ENCODE data around the gene HSD11B1.

HSD11B1 gene

DNA sequence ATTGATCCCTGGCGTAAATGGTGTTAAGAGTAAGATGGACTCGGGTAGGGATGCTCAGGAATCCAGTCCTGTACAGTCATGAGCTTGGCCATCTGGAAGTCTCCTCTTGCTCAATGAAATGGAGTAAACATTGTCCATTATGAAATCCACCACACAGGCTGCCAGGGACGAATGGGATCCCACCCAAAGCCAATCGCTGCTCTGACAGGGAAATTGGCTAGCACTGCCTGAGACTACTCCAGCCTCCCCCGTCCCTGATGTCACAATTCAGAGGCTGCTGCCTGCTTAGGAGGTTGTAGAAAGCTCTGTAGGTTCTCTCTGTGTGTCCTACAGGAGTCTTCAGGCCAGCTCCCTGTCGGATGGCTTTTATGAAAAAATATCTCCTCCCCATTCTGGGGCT lies at the start of gene HSD11B1:
HSD11B1 (plus strand) TSS at position 263 of the 400 bp plus-strand sequence; CDS start at position 360, 97 bp downstream.
- POLR2A ChIA-PET = no interaction called here
- no peak for DNase-seq (ENCODE audit: extremely low spot score)

DNA sequence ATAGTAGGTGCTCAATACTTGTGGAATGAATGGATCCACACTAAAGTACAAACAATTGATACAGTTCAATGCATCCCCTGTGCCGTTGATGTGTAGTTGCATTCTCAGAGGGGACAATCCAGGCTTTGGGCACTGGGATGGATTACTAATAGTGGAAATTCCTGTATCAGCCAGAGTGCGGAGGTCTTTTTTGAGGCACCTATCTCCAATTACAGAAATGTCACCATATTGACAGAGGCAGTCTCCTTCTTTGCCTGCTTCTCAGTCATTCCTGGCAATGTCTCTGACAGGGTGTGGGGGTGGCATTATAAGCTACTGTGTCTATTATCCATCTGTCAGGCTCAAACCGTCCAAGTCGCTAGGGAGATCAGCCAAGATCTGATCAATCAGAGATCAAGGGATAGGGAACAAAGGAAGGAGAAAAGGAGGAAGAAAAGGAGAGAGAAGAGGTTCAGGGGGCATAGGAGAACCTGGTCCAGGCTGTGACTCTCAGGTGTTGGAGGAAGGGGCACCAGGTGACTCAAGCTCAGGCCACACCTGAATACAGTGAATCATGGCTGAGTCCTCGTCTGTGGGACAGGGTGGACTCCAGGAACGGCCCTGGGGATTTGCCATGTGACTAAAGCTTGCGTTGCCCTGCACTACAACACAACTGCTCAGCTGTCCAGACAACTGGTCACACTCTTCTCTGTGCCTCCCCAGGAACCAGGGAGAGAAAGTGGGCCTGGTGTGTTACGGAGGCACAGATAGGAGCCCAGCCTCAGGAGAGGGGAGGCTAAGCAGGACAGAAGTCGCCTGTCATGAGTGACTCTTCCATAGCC lies 49.0 kb upstream of the HSD11B1 start:
- no peak for DNase-seq (ENCODE audit: extremely low spot score)
- ChIA-PET CTCF (interaction anchor here (0.8 to 1.7 kb wide), 5 partner anchors 9 to 32 kb away, joined by 3 to 4 read pairs (median 3); no protein-coding TSS in a partner anchor), POLR2A (no interaction called here)
- TF ChIP-seq, protein P1, sequence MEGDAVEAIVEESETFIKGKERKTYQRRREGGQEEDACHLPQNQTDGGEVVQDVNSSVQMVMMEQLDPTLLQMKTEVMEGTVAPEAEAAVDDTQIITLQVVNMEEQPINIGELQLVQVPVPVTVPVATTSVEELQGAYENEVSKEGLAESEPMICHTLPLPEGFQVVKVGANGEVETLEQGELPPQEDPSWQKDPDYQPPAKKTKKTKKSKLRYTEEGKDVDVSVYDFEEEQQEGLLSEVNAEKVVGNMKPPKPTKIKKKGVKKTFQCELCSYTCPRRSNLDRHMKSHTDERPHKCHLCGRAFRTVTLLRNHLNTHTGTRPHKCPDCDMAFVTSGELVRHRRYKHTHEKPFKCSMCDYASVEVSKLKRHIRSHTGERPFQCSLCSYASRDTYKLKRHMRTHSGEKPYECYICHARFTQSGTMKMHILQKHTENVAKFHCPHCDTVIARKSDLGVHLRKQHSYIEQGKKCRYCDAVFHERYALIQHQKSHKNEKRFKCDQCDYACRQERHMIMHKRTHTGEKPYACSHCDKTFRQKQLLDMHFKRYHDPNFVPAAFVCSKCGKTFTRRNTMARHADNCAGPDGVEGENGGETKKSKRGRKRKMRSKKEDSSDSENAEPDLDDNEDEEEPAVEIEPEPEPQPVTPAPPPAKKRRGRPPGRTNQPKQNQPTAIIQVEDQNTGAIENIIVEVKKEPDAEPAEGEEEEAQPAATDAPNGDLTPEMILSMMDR (IDR thresholded peaks at IDR 0.05; ENCODE audit: control extremely low read depth, extremely low read depth, low read depth, missing control alignments) = no peak

More for the DNA sequence above, at the start of gene HSD11B1:
- CTCF ChIA-PET = interaction anchor here (1.0 to 3.5 kb wide), 8 partner anchors 8 to 136 kb away, joined by 3 to 16 read pairs (median 4); partner anchors contain the start of gene G0S2
- TF ChIP-seq, protein P1 (IDR thresholded peaks at IDR 0.05; ENCODE audit: control extremely low read depth, extremely low read depth, low read depth, missing control alignments) = no peak

DNA sequence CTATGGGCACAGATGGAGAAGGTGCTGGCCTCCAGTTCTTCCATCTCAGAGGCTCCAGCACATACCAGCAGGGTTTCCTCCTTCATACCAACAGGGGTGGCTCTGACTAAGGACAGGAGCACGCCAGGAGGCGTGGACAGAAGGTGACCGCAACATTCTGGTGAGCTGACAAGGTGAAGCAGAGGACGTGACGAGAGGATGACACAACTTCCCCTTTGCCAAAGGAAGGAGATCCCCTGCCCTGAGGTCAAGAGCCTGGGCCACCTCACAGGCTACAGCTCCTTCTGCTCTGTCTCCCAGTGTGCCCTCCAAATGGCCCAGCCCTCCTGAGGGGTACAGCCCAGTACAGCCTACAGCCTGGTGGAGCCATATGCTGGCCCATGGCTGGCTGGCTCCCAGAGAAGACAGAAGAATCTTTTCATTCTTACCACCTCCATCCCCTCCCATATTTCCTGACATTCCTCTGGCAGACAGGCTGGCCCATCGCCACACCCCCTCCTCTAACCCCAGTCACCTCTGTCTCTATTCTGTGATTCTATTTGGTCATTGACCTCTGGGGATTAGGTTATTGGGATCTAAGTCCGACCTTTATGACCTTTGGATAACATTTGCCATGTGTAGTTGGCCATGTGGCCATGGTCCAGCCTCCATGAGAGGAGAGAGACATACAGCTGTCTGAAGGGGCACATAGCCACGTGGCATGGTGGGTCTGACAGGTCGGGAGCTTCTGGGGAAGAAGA lies 47.3 kb upstream of the HSD11B1 start:
- ChIA-PET CTCF (interaction anchor here (1.0 to 2.2 kb wide), 3 partner anchors 30 to 165 kb away, joined by 3 to 5 read pairs (median 3); no protein-coding TSS in a partner anchor), POLR2A (no interaction called here)
- TF ChIP-seq, protein P1 (IDR thresholded peaks at IDR 0.05; ENCODE audit: control extremely low read depth, extremely low read depth, low read depth, missing control alignments) = no peak
- DNase-seq (ENCODE audit: extremely low spot score) = peak; percentile 59

DNA sequence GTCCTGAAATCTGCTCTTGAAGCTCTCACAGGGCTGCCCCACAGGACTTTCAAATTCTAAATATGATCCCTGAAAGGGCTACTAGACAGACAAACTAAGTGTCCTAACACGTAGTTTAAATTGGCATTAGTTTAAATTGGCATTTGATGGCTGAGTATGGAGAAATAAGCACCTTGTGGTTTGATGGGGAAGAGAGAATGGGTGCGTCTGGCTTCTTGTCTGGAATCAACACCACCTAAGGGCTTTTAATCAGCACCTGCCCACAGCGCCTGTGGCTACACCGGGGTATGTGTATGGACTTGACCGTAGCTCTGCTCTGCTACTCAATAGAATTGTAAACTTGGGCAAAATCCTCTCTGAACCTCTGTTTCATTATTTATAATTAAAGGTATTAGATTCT lies 46.7 kb upstream of the HSD11B1 start:
- POLR2A ChIA-PET = no interaction called here
- CTCF ChIA-PET = interaction anchor here (1.5 to 2.2 kb wide), 2 partner anchors 81 to 165 kb away, joined by 3 to 5 read pairs; no protein-coding TSS in a partner anchor
- no peak for DNase-seq (ENCODE audit: extremely low spot score)
- TF ChIP-seq, protein P1 (IDR thresholded peaks at IDR 0.05; ENCODE audit: control extremely low read depth, extremely low read depth, low read depth, missing control alignments) = no peak

DNA sequence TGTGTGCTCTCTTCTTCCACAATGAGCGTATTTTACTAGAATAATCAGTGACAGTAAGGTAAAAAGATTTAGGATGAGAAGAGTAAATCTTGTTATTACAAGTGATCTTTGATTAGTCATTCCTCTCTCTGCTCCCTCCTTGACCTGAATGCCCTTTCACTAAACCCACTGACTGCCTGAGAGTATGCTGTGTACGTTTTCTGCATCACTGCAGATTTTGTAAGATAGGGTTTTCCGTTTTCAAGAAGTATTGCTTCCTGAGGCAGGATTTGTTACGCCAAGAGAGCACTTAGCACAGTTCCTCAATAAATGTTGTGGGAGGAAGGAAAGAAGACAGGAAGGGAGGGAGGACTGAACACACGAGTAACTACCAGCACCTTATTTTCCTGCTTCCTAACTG lies 44.7 kb upstream of the HSD11B1 start:
- peak; percentile 55 for DNase-seq (ENCODE audit: extremely low spot score)
- POLR2A ChIA-PET = no interaction called here
- CTCF ChIA-PET = interaction anchor here (3.3 kb wide), 1 partner anchor 33 kb away, joined by 14 read pairs; no protein-coding TSS in a partner anchor
- TF ChIP-seq, protein P1 (IDR thresholded peaks at IDR 0.05; ENCODE audit: control extremely low read depth, extremely low read depth, low read depth, missing control alignments) = no peak

DNA sequence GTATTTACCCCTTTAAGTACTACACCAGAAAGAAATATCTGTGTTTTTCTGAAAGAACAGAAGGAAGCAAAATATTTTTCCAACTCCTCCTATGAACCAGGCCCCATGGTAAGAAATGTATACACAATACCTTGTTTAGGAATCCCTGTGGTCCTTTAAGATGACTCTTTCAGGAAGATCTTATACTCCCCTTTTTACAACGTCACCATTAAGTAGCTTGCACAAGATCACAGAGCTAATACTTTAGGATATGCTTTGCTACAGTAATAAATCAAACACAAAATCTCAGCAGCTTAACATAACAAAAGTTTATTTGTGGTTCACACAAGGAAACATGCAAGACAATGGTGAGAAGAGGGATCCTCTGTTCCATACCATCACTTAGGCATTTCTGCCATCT lies 43.6 kb upstream of the HSD11B1 start:
- ChIA-PET POLR2A (no interaction called here), CTCF (interaction anchor here (0.8 to 3.3 kb wide), 4 partner anchors 10 to 32 kb away, joined by 3 to 14 read pairs (median 4); no protein-coding TSS in a partner anchor)
- TF ChIP-seq, protein P1 (IDR thresholded peaks at IDR 0.05; ENCODE audit: control extremely low read depth, extremely low read depth, low read depth, missing control alignments) = no peak
- DNase-seq (ENCODE audit: extremely low spot score) = no peak
